Liver (tissue), 3 donors: Measurements from ENCODE around the gene NISCH.

Experiments
- ATF3 ChIP-seq: IDR thresholded peaks from 2 replicates; pipeline ENCODE4 v1.6.1; 2016; ENCODE audit warnings: antibody characterized with exemption
- CTCF ChIP-seq: fragments of 150-350 bp; IDR thresholded peaks from 2 replicates; pipeline ENCODE4 v1.5.1; 2017; ENCODE audit warnings: improper control_type of control experiment, low read depth, low read length; ENCODE audit not compliant: missing input control
- FOXA1 ChIP-seq: IDR thresholded peaks from 2 replicates; pipeline ENCODE4 v1.6.1; 2016; ENCODE audit warnings: antibody characterized with exemption
- GABPA ChIP-seq, 2 donors: IDR thresholded peaks in 1 of 2; conservative IDR thresholded peaks in 1 of 2; 2 replicates each; pipeline ENCODE4 v1.6.1; 2016; ENCODE audit warnings: antibody characterized with exemption in 2 of 2, mild to moderate bottlenecking in 1 of 2, moderate library complexity in 1 of 2
- HNF4A ChIP-seq, 2 donors: conservative IDR thresholded peaks; 2 replicates each; pipeline ENCODE4 v1.6.1; 2016; ENCODE audit warnings: antibody characterized with exemption in 2 of 2, mild to moderate bottlenecking in 2 of 2
- JUND ChIP-seq, 2 donors: IDR thresholded peaks; 2 replicates each; pipeline ENCODE4 v1.6.1; 2016; ENCODE audit warnings: antibody characterized with exemption in 2 of 2
- MAX ChIP-seq: IDR thresholded peaks from 2 replicates; pipeline ENCODE4 v1.6.1; 2016; ENCODE audit warnings: antibody characterized with exemption
- RAD21 ChIP-seq, 2 donors: IDR thresholded peaks; 2 replicates each; pipeline ENCODE4 v1.6.1; 2016; ENCODE audit warnings: antibody characterized with exemption in 2 of 2, mild to moderate bottlenecking in 2 of 2
- REST ChIP-seq: IDR thresholded peaks from 2 replicates; pipeline ENCODE4 v1.6.1; 2016; ENCODE audit warnings: antibody characterized with exemption, mild to moderate bottlenecking
- SP1 ChIP-seq: IDR thresholded peaks from 2 replicates; pipeline ENCODE4 v1.6.1; 2018; ENCODE audit warnings: antibody characterized with exemption, mild to moderate bottlenecking
- TAF1 ChIP-seq: conservative IDR thresholded peaks from 2 replicates; pipeline ENCODE4 v1.6.1; 2016; ENCODE audit warnings: antibody characterized with exemption, mild to moderate bottlenecking
- YY1 ChIP-seq: IDR thresholded peaks from 2 replicates; pipeline ENCODE4 v1.6.1; 2016; ENCODE audit warnings: antibody characterized with exemption, mild to moderate bottlenecking
- ZBTB33 ChIP-seq: IDR thresholded peaks from 2 replicates; pipeline ENCODE4 v1.6.1; 2016; ENCODE audit warnings: antibody characterized with exemption
- donor health status: healthy.
- donor health status: healthy.

- TF ChIP-seq REST (no peak), CTCF (no peak), MAX (no peak), YY1 (no peak), TAF1 (no peak), SP1 (no peak), JUND (IDR thresholded peaks at IDR 0.05) (no peak), RAD21 (IDR thresholded peaks at IDR 0.05) (no peak), HNF4A (conservative IDR thresholded peaks at IDR 0.05) (no peak), ATF3 (no peak), GABPA (IDR thresholded peaks at IDR 0.05 in 1 of 2, conservative IDR thresholded peaks at IDR 0.05 in 1 of 2) (no peak), FOXA1 (no peak), ZBTB33 (no peak)
Observed at GRCh38 chr3:52484680-52485461, 29.5 kb downstream of the NISCH start.
